Posterior vena cava (tissue), 2 donors: ENCODE measurements around the gene PMS2. TPM values are rescaled to one million over a fixed set of nuclear protein-coding genes. Genes with fewer than 3 reads are reported as not detected.
"Not testable (repeated sequence)": the region's sequence is repeated elsewhere in the genome, so short reads cannot be mapped to it uniquely, and the experiment has no call there.

Experiments used
- DNase-seq: peaks from one replicate; pipeline ENCODE4 v3.0.0-alpha.2; 2020; ENCODE audit warnings: low spot score
- intact Hi-C, 2 donors: fragments of 100-400 bp; cut with DNase I; formaldehyde crosslinking; loops; one replicate each; pipeline versions ENCODE4 v1.14.1 to v1.14.2; 2022 to 2023
- long read RNA-seq, 2 donors: library from polyadenylated mRNA; unstranded; transcript quantifications; one replicate each; pipeline ENCODE4 v2.0.0, GENCODE V29; 2020 to 2021
- total RNA-seq, 2 donors: library from RNA; stranded (reverse); fragmentation: NEBNext Ultra II Directional; extraction: Animal tissue kit (Norgen Biotek cat#: 25700); gene quantifications; one replicate each; pipeline ENCODE4 v1.2.1, GENCODE V29; 2021
- donor health status: DM: yes; HTN: yes; CAD: no.
- donor health status: DM: yes; HTN: yes; CAD: no.

The PMS2 gene
- total RNA-seq = 1 to 10 TPM; 8.0 to 9.3 TPM
- long read RNA-seq, donor 1, partial matches to known transcripts = 0 of 4 reads
- long read RNA-seq, donor 1, other reads (novel, unspliced or antisense) = 3 of 4 reads
- long read RNA-seq, donor 2, partial matches to known transcripts = 0 of 9 reads
- long read RNA-seq, donor 2, other reads (novel, unspliced or antisense) = 4 of 9 reads

- peak; percentile 99 for DNase-seq
- intact Hi-C loops = no loop called here
Observed at GRCh38 chr7:6008668-6009611, at the start of gene PMS2, which contains the start of gene AIMP2. Gene PMS2 (minus strand): TSS chr7:6009049. CDS start chr7:6009019, 30 bp downstream. Gene AIMP2 (plus strand): TSS chr7:6009272. CDS start chr7:6009364, 92 bp downstream.

GRCh38 chr7:6057316-6058129, 48.7 kb upstream of the PMS2 start:
- no peak for DNase-seq
- intact Hi-C loops = no loop called here

- DNase-seq = no peak
- intact Hi-C loops = no loop called here
Observed at GRCh38 chr7:6056616-6057015, 47.8 kb upstream of the PMS2 start.

DNA sequence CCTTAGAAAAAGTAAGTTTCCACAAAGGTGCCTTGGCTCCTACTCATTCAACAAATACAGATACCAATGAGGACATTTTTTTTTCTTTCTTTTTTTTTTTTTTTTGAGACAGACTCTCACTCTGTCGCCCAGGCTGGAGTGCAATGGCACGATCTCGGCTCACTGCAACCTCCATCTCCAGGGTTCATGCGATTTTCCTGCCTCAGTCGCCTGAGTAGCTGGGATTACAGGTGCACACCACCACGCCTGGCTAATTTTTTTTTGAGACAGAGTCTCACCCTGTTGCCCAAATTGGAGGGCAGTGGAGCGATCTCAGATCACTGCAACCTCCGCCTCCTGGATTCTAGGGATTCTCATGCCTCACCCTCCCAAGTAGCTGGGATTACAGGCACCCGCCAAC, 42.3 kb upstream of the PMS2 start:
- DNase-seq, intact Hi-C loops: not testable (repeated sequence)

- DNase-seq = no peak
- intact Hi-C loops = no loop called here
Observed at GRCh38 chr7:6049780-6050179, 40.9 kb upstream of the PMS2 start.

- intact Hi-C loops = no loop called here
- DNase-seq = no peak
Observed at GRCh38 chr7:6035686-6036085, 26.8 kb upstream of the PMS2 start.

DNA sequence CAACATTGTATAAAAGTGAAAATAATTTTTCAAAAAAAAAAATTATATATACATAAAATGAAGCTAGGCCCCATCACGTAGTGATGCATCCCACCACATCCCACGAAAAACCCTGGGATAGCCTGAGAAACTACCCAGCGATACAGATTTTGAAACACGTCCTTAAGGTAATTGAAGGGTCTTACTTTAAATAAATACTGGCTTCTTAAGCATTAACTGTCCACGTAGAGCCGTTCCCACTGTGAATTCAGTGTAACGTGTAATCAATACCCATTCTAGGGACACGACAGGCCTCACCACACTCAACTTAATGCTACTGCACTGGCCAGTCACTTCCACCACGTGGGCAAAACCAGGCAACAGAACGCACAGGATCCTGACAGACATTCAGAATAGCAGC, 26.3 kb upstream of the PMS2 start:
- intact Hi-C loops = no loop called here
- DNase-seq = no peak

- DNase-seq = no peak
- intact Hi-C loops = no loop called here
Observed at GRCh38 chr7:6032641-6033040, 23.8 kb upstream of the PMS2 start.

- intact Hi-C loops = no loop called here
- DNase-seq = no peak
Observed at GRCh38 chr7:6032167-6032566, 23.3 kb upstream of the PMS2 start.

DNA sequence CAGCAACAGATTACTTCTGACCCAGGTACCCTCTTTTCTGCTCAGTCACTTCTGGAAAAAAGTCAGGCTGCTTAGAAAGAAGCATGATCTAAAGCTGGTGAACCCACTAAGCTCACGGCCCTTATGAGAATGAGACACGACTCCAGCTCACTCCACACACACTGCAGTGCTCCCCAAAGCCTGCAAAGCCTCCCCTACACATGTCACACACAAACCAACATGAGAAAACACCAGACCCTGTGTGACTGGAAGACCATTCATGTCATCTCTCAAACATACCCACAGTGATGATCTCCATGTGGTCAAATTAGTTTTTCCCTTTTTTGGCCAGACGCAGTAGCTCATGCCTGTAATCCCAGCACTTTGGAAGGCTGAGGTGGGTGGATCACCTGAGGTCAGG, 22.7 kb upstream of the PMS2 start:
- DNase-seq = no peak
- intact Hi-C loops = no loop called here

DNA sequence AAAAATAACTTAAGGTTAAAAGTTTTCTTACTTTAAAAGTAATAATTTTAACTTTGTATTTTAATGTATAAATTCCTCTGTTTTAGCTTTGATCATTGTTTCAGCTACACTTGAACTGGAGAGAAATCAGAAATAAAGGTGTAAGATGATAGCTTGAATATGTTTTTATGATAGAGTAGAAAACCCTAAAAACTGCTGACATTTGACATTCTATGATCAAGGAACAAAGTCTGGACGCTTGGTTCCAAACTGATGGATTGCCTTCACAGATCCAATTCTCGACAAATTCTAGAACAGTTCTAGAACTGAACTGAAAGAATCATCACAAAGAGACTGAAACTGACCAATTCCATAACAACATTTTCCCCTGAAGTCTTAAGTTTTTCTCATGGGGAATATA, 22.1 kb upstream of the PMS2 start, which contains the start of gene ANKRD61:
Gene ANKRD61, plus strand, starts transcription at position 389 of the 400 bp plus-strand sequence. Its CDS starts 0 bp downstream, at position 389.
- intact Hi-C loops = no loop called here
- DNase-seq = no peak

- intact Hi-C loops = no loop called here
- DNase-seq = no peak
Observed at GRCh38 chr7:6028563-6028962, 19.7 kb upstream of the PMS2 start.

- no peak for DNase-seq
- intact Hi-C loops = no loop called here
Observed at GRCh38 chr7:6027806-6028365, 19.0 kb upstream of the PMS2 start.

DNA sequence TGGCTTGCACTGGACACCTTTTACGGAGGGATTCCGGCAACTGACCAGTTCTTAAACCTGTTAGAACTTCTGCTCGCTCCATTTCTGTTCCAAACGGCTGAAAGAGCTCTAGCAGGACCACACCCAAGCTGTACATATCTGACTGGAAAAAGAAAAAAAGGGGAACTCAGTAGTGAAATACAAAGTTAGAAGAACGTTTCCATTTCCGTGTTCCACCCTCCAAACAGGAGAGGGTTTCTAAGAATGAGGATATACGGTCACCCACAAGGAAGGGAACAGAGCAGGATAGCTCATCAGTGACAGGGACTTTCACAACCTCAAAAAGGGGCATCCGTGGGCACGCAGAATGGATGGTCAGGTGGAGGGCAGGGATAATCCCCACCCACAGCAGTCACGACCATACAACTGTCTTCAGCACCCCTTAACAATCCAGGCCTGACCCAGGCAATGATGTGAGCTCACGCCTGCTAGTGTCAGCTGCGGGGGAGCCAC, 18.0 kb upstream of the PMS2 start:
- DNase-seq = no peak
- intact Hi-C loops = no loop called here

- peak; percentile 92 for DNase-seq
- intact Hi-C loops = no loop called here
Observed at GRCh38 chr7:6026011-6026819, 17.4 kb upstream of the PMS2 start.

DNA sequence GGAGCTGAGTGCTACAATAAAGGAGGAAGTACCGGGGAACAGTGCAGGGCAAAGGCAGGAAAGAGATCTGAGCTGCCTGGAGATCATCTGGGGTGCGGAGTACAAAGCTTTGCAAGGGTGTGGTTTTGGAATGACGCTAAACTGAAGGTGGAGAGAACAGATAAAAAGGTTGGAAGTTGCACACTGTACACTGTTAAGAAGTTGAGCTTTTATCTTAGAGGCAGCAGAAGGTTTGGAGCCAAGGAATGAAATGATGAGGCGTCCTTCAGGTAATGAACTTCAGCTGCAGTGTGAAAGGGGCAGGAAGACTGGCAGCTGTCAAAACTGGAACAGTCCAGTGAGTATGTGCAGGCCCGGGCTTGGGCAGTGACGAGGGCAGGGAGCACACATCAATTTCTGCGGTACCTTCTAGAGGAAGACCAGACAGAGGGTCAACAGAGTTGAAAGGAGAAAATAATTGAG, 15.2 kb upstream of the PMS2 start:
- no peak for DNase-seq
- intact Hi-C loops = no loop called here

DNA sequence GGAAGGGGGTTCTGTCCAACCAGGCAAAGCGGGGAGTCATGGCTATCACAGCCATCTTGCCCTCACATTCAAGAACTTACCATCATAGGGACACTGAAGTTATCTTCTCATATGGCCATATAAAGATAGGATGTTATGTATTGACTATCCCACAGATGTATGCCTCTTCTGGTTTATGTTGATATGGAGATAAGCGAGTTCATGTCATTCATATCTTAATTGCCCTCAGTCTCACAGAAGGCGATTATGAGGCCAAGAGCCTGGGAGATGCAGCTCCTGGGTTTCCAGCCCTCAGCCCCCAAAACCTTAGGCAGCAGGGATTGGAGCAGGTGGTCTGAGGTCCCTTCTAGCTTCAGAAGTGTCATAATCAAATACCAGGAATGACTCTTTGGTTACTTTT, 13.9 kb upstream of the PMS2 start:
- intact Hi-C loops = no loop called here
- no peak for DNase-seq
